Osteoblast (primary cell): ENCODE results near the gene NPAS4. TPM values are rescaled to one million over a fixed set of nuclear protein-coding genes. Genes with fewer than 3 reads are reported as not detected.

Source experiments
- DNase-seq: peaks from one replicate; pipeline ENCODE4 v3.0.0; 2011; ENCODE audit warnings: low spot score, mixed read lengths; ENCODE audit not compliant: insufficient read length; ENCODE audit errors: missing footprints
- H2AFZ ChIP-seq: 2 replicates; pipeline ENCODE4 v1.6.0; 2011; ENCODE audit warnings: mild to moderate bottlenecking, low read length
- H3K27ac ChIP-seq: 2 replicates; pipeline ENCODE4 v1.5.1; 2011; ENCODE audit warnings: mild to moderate bottlenecking, low read depth, low read length, moderate library complexity
- H3K27me3 ChIP-seq: 2 replicates; pipeline ENCODE4 v1.6.0; 2012; ENCODE audit warnings: mild to moderate bottlenecking, control low read depth, inconsistent platforms, low read length, moderate library complexity; ENCODE audit not compliant: insufficient read depth
- H3K36me3 ChIP-seq: 2 replicates; pipeline ENCODE4 v1.5.1; 2011; ENCODE audit warnings: mild to moderate bottlenecking, low read length, control low read depth, moderate library complexity; ENCODE audit not compliant: insufficient read depth
- H3K4me1 ChIP-seq: 2 replicates; pipeline ENCODE4 v1.5.1; 2011; ENCODE audit warnings: mild to moderate bottlenecking, low read length, control low read depth, moderate library complexity; ENCODE audit not compliant: insufficient read depth
- H3K4me2 ChIP-seq: 2 replicates; pipeline ENCODE4 v1.6.0; 2011; ENCODE audit warnings: mild to moderate bottlenecking, low read length; ENCODE audit not compliant: insufficient read depth
- H3K4me3 ChIP-seq: fragments of 200-600 bp; sonication (generic); 3 replicates; pipeline ENCODE4 v1.5.1; 2012; ENCODE audit warnings: mild to moderate bottlenecking, low read length, inconsistent platforms; ENCODE audit not compliant: insufficient read depth
- H3K79me2 ChIP-seq: 2 replicates; pipeline ENCODE4 v1.6.0; 2012; ENCODE audit warnings: mild to moderate bottlenecking, low read length, control low read depth, inconsistent platforms; ENCODE audit not compliant: insufficient read depth
- H3K9me3 ChIP-seq: 2 replicates; pipeline ENCODE4 v1.5.1; 2011; ENCODE audit warnings: low read depth, low read length, control low read depth
- H4K20me1 ChIP-seq: 2 replicates; pipeline ENCODE4 v1.6.0; 2012; ENCODE audit warnings: mild to moderate bottlenecking, low read length, control low read depth; ENCODE audit not compliant: insufficient read depth
- CTCF ChIP-seq: IDR thresholded peaks from 2 replicates; pipeline ENCODE4 v1.5.1; 2011; ENCODE audit warnings: mild to moderate bottlenecking, low read depth, low read length, moderate library complexity; ENCODE audit errors: extremely low read depth
- total RNA-seq: library from RNA; depleted of rRNA; stranded (reverse); fragments of >200 nt; gene quantifications from 2 replicates; pipeline ENCODE4 v1.2.3, GENCODE V29; 2012

NPAS4 gene
- total RNA-seq, 1 donor = 0.36 TPM

GRCh38 chr11:66419825-66420224 lies 1.0 kb upstream of the NPAS4 start:
- TF ChIP-seq CTCF = no peak
- Histone ChIP-seq H3K27me3 (peaks cover 22% of the 10 kb centered on the region), H2AFZ (no peak overlapping the region), H3K27ac (no peak overlapping the region), H3K4me2 (no peak overlapping the region), H3K9me3 (no peaks in the 10 kb centered on the region), H4K20me1 (peaks cover 21% of the 10 kb centered on the region), H3K79me2 (no peaks in the 10 kb centered on the region), H3K4me3 (no peak overlapping the region), H3K4me1 (peaks cover 16% of the 10 kb centered on the region), H3K36me3 (no peaks in the 10 kb centered on the region)
- DNase-seq = no peak

GRCh38 chr11:66421492-66422205 lies 814 bp downstream of the NPAS4 start:
- Histone ChIP-seq H2AFZ (no peak overlapping the region), H4K20me1 (peaks cover 21% of the 10 kb centered on the region), H3K79me2 (no peaks in the 10 kb centered on the region), H3K4me1 (peaks cover 16% of the 10 kb centered on the region), H3K36me3 (no peaks in the 10 kb centered on the region), H3K4me3 (no peak overlapping the region), H3K9me3 (no peaks in the 10 kb centered on the region), H3K27me3 (peaks cover 20% of the 10 kb centered on the region), H3K27ac (no peak overlapping the region), H3K4me2 (no peak overlapping the region)
- peak; percentile 99 for DNase-seq
- TF ChIP-seq CTCF = no peak

- Histone ChIP-seq H3K4me2 (no peak overlapping the region), H3K9me3 (no peaks in the 10 kb centered on the region), H3K27ac (no peak overlapping the region), H3K79me2 (no peaks in the 10 kb centered on the region), H2AFZ (no peak overlapping the region), H4K20me1 (peaks cover 9% of the 10 kb centered on the region), H3K36me3 (no peaks in the 10 kb centered on the region), H3K4me1 (no peaks in the 10 kb centered on the region), H3K27me3 (peaks cover 4% of the 10 kb centered on the region), H3K4me3 (no peak overlapping the region)
- no peak for DNase-seq
- no peak for TF ChIP-seq CTCF
Observed at GRCh38 chr11:66426314-66426713, 5.5 kb downstream of the NPAS4 start.

GRCh38 chr11:66428933-66429332 lies 8.1 kb downstream of the NPAS4 start:
- Histone ChIP-seq H2AFZ (no peak overlapping the region), H3K4me2 (no peak overlapping the region), H3K4me1 (no peaks in the 10 kb centered on the region), H3K79me2 (no peaks in the 10 kb centered on the region), H3K27me3 (peaks cover 4% of the 10 kb centered on the region), H4K20me1 (no peaks in the 10 kb centered on the region), H3K9me3 (no peaks in the 10 kb centered on the region), H3K4me3 (no peak overlapping the region), H3K27ac (no peak overlapping the region), H3K36me3 (no peaks in the 10 kb centered on the region)
- TF ChIP-seq CTCF = no peak
- peak; percentile 45 for DNase-seq
